T-helper 1 cell treated with Interleukin-12 subunit alpha and Interleukin-12 subunit beta and Interleukin-4 antibody, amounts not matched to agents 30 μg/mL and 1 μg/mL, for 36 hours (primary cell): ENCODE measurements around the gene SEMG2.

Experiments
- H3K27ac Mint-ChIP-seq: one replicate; pipeline ENCODE4 v1.8.0; 2021; ENCODE audit warnings: mild to moderate bottlenecking, mixed read lengths
- H3K27me3 Mint-ChIP-seq: one replicate; pipeline ENCODE4 v1.8.0; 2021; ENCODE audit warnings: low read depth, mixed read lengths
- H3K36me3 Mint-ChIP-seq: one replicate; pipeline ENCODE4 v1.8.0; 2021; ENCODE audit warnings: low read depth, mixed read lengths
- H3K4me1 Mint-ChIP-seq: one replicate; pipeline ENCODE4 v1.8.0; 2021; ENCODE audit warnings: low read depth, mixed read lengths
- H3K4me3 Mint-ChIP-seq: one replicate; pipeline ENCODE4 v1.8.0; 2021; ENCODE audit warnings: mild to moderate bottlenecking, moderate library complexity, mixed read lengths
- H3K9me3 Mint-ChIP-seq: one replicate; pipeline ENCODE4 v1.8.0; 2021; ENCODE audit warnings: mixed read lengths

SEMG2 gene

GRCh38 chr20:45211569-45212474 is 9.4 kb upstream of the SEMG2 start:
- Mint-ChIP-seq H3K36me3 (no peaks in the 10 kb centered on the region), H3K27ac (no peak overlapping the region)

GRCh38 chr20:45212836-45213235 is 8.3 kb upstream of the SEMG2 start:
- H3K27me3 Mint-ChIP-seq, result peaks cover 18% of the 10 kb centered on the region
- no peaks in the 10 kb centered on the region for H3K9me3 Mint-ChIP-seq
- no peak overlapping the region for H3K27ac Mint-ChIP-seq

More at GRCh38 chr20:45211569-45212474, 9.4 kb upstream of the SEMG2 start:
- no peaks in the 10 kb centered on the region for H3K4me1 Mint-ChIP-seq
- peaks cover 20% of the 10 kb centered on the region for H3K27me3 Mint-ChIP-seq
- no peaks in the 10 kb centered on the region for H3K9me3 Mint-ChIP-seq
- no peak overlapping the region for H3K4me3 Mint-ChIP-seq

GRCh38 chr20:45218124-45218523 is 3.0 kb upstream of the SEMG2 start:
- H3K27me3 Mint-ChIP-seq, result peaks cover 33% of the 10 kb centered on the region
- H3K36me3 Mint-ChIP-seq, result no peaks in the 10 kb centered on the region
- no peaks in the 10 kb centered on the region for H3K4me1 Mint-ChIP-seq
- H3K4me3 Mint-ChIP-seq, result no peak overlapping the region
- H3K27ac Mint-ChIP-seq, result no peak overlapping the region
- H3K9me3 Mint-ChIP-seq, result no peaks in the 10 kb centered on the region

More at GRCh38 chr20:45212836-45213235, 8.3 kb upstream of the SEMG2 start:
- H3K4me1 Mint-ChIP-seq, result no peaks in the 10 kb centered on the region
- no peak overlapping the region for H3K4me3 Mint-ChIP-seq
- no peaks in the 10 kb centered on the region for H3K36me3 Mint-ChIP-seq

DNA sequence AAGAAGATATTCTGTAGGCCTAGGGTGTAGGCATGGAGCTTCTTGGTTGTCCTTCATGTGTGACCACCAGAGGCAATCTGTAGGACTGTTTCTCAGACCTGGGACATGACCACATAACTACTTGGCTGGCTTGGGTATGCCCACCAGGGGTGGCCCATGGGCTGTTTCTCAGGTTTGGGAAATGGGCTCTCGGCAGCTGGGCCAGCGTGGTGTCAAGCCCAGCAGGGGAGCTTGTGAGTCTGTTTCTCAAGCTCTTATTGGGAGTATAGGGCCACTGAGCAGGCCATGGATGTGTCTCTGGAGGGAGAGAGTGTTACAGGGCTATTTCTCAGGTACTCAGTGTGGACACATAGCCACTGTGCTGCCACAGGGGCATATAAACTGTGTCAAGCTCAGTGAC is 2.5 kb upstream of the SEMG2 start:
- H3K36me3 Mint-ChIP-seq, result no peaks in the 10 kb centered on the region
- no peaks in the 10 kb centered on the region for H3K9me3 Mint-ChIP-seq
- H3K4me3 Mint-ChIP-seq, result no peak overlapping the region
- H3K27me3 Mint-ChIP-seq, result peaks cover 34% of the 10 kb centered on the region
- H3K27ac Mint-ChIP-seq, result no peak overlapping the region
- H3K4me1 Mint-ChIP-seq, result no peaks in the 10 kb centered on the region

GRCh38 chr20:45223136-45223535 is 2.0 kb downstream of the SEMG2 start:
- H3K36me3 Mint-ChIP-seq, result no peaks in the 10 kb centered on the region
- no peaks in the 10 kb centered on the region for H3K9me3 Mint-ChIP-seq
- H3K27ac Mint-ChIP-seq, result no peak overlapping the region
- H3K4me3 Mint-ChIP-seq, result no peak overlapping the region
- no peaks in the 10 kb centered on the region for H3K4me1 Mint-ChIP-seq
- peaks cover 52% of the 10 kb centered on the region for H3K27me3 Mint-ChIP-seq

DNA sequence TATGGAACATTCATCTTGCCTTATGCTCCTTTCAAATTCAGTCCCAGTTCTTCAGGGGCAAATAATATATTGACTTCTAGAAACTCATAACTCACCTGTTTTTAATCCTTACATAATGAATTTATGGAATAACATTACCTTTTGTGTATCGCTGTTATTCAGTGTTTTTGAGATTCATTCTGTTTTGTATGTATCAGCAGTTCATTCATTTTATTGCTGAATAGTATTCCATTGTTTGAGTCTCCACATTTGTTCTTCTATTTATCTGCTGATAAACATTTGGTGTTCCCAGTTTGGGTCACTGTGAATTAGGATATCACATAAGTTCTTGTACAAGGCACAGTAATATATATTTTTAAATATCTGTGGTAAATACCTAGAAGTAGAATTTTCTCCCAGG is 5.1 kb downstream of the SEMG2 start:
- Mint-ChIP-seq H3K27me3 (peaks cover 48% of the 10 kb centered on the region), H3K27ac (no peak overlapping the region), H3K36me3 (no peaks in the 10 kb centered on the region), H3K4me3 (no peak overlapping the region), H3K9me3 (no peaks in the 10 kb centered on the region), H3K4me1 (no peaks in the 10 kb centered on the region)

GRCh38 chr20:45229264-45230056 is 8.3 kb downstream of the SEMG2 start:
- no peak overlapping the region for H3K27ac Mint-ChIP-seq

GRCh38 chr20:45230631-45231030 is 9.5 kb downstream of the SEMG2 start:
- Mint-ChIP-seq H3K27me3 (peaks cover 45% of the 10 kb centered on the region), H3K4me3 (no peak overlapping the region), H3K9me3 (peaks cover 9% of the 10 kb centered on the region), H3K36me3 (no peaks in the 10 kb centered on the region), H3K27ac (no peak overlapping the region), H3K4me1 (no peaks in the 10 kb centered on the region)

More at GRCh38 chr20:45229264-45230056, 8.3 kb downstream of the SEMG2 start:
- H3K4me3 Mint-ChIP-seq, result no peak overlapping the region
- H3K9me3 Mint-ChIP-seq, result peaks cover 5% of the 10 kb centered on the region
- peaks cover 52% of the 10 kb centered on the region for H3K27me3 Mint-ChIP-seq
- H3K4me1 Mint-ChIP-seq, result no peaks in the 10 kb centered on the region
- no peaks in the 10 kb centered on the region for H3K36me3 Mint-ChIP-seq

DNA sequence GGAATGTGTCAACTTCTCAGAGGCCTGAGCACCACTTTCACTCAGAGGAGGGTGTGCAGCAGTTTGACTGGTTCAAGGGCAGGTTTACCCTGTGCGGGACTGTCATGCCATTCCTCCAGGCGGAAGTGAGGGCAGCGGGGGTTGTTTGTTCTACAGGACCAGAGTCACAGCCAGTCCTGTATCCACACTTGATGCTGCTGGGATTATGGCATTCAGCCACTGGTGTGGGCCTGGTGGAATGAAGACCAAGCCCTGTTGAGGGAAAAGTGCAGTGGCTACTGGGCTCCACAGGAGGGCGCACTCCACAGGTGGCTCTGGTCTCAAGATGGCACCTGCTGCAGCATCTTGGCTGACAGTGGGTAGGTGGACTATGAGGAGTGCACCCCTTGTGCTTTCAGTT is 14.8 kb downstream of the SEMG2 start:
- H3K9me3 Mint-ChIP-seq, result peaks cover 9% of the 10 kb centered on the region
- H3K27me3 Mint-ChIP-seq, result peaks cover 38% of the 10 kb centered on the region
- H3K4me3 Mint-ChIP-seq, result no peak overlapping the region
- H3K27ac Mint-ChIP-seq, result no peak overlapping the region
- H3K36me3 Mint-ChIP-seq, result no peaks in the 10 kb centered on the region
- H3K4me1 Mint-ChIP-seq, result no peaks in the 10 kb centered on the region

DNA sequence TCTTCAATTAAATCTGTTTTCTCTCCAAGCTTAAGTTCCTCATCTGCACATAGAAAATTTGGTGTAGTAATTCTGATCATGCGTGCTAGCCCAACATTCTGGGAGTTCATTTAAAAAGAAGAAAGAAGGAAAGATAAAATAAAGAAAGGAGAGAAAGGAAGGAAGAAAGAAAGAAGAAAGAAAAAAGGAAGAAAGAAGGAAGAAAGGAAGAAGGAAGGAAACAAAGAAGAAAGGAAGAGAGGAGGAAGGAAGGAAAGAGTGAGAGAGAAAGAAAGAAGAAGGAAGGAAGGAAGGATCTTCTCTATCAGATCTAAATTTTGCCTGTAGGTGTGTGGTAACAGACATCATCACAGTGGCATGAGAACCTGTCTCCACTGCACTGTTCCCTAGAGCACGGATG is 17.0 kb downstream of the SEMG2 start:
- Mint-ChIP-seq H3K36me3 (no peaks in the 10 kb centered on the region), H3K4me3 (no peak overlapping the region)

DNA sequence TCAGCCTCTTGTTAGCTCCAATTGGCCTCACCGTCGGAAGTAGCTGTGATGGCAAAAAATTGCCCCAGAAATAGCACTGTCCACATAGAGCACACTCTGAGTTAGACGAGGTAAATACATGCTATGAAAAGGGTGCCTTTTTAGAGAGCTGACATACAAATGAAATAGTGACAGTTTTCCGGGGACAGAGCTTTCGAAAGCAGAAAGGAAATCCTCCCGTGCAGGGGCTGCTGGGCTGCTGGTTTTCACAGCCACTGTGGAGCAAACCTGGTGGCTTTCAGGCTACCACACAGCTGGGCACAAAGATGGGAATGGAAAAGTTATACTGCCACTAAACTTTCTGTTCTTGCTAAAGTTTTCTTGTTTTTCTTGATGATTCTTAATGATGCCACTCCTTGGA is 24.9 kb downstream of the SEMG2 start:
- no peak overlapping the region for H3K27ac Mint-ChIP-seq
- no peaks in the 10 kb centered on the region for H3K4me1 Mint-ChIP-seq
- no peaks in the 10 kb centered on the region for H3K9me3 Mint-ChIP-seq
- no peak overlapping the region for H3K4me3 Mint-ChIP-seq
- H3K27me3 Mint-ChIP-seq, result peaks cover 75% of the 10 kb centered on the region
- H3K36me3 Mint-ChIP-seq, result no peaks in the 10 kb centered on the region

More for the DNA sequence above, 17.0 kb downstream of the SEMG2 start:
- H3K9me3 Mint-ChIP-seq, result peaks cover 9% of the 10 kb centered on the region
- H3K4me1 Mint-ChIP-seq, result no peaks in the 10 kb centered on the region
- peaks cover 45% of the 10 kb centered on the region for H3K27me3 Mint-ChIP-seq
- no peak overlapping the region for H3K27ac Mint-ChIP-seq

DNA sequence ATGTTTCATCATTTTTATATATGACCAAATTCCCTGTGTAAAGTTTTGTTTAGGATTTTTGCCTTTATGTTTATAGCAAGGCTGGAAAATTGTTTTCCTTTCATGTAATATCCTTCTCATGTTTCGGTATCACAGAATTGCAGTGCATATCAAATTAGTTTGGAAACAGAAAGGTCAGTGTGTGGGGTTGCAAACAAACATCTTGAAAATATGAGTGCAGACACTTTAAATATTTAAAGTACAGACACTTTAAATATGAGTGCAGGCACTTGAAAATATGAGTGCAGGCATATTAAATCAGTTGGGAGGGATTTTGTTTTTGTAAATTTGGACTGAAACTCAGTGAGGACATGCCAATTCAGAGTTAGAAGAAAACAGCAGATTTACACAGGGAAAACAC is 26.7 kb downstream of the SEMG2 start:
- no peaks in the 10 kb centered on the region for H3K9me3 Mint-ChIP-seq
- H3K4me3 Mint-ChIP-seq, result no peak overlapping the region
- H3K27me3 Mint-ChIP-seq, result peaks cover 65% of the 10 kb centered on the region
- H3K36me3 Mint-ChIP-seq, result no peaks in the 10 kb centered on the region
- no peak overlapping the region for H3K27ac Mint-ChIP-seq
- peaks cover 3% of the 10 kb centered on the region for H3K4me1 Mint-ChIP-seq

DNA sequence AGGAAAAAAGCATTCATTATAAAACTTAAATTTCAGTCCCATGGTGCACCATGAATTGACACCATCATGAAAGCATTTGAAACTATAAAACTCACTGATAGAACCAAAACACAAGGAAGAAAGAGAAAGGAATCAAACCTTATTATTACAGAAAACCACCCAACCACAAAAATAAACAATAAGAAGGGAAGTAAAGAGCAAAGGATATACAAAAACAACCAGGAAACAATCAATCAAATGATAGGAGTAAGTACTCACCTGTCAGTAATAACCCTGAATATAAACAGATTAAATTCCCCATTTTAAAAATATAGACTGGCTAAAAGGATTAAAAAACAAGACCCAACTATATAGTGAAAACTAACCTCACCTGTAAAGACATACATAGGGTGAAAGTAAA is 27.4 kb downstream of the SEMG2 start:
- no peak overlapping the region for H3K4me3 Mint-ChIP-seq
- H3K27me3 Mint-ChIP-seq, result peaks cover 60% of the 10 kb centered on the region
- H3K4me1 Mint-ChIP-seq, result peaks cover 3% of the 10 kb centered on the region
- no peak overlapping the region for H3K27ac Mint-ChIP-seq
- H3K36me3 Mint-ChIP-seq, result no peaks in the 10 kb centered on the region
- no peaks in the 10 kb centered on the region for H3K9me3 Mint-ChIP-seq

DNA sequence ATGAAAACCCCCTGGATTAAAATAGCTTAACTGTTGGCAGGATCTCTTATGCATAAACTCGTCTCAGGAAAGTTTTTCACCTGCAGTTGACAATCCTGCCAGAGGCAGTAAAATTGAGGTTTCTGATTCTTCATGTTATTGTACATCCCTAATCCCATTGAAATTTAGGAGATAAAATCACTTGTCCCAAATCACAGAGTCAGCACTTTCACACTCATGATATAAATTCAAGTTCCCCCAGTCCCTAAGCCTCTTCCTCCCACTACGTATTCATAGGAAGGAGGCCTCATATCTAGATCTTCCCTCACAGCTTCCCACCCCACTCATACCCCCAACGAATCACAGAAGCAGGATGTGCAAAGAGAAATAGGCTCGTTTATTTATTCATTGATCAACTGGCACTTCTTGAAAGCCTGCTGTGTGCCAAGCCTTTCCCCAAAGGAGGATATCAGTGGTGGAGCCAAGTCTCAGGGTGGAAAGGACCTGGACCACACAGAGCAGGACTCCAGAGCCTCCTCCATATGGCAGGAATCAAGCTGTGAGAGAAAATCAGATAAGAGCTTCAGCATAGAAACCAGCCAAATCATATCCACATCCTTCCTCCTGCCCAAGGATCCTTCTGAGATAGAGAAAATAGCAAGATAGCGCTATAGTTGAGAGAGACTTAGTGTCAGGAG is 30.8 kb downstream of the SEMG2 start:
- Mint-ChIP-seq H3K9me3 (no peaks in the 10 kb centered on the region), H3K4me1 (peaks cover 12% of the 10 kb centered on the region), H3K27me3 (peaks cover 38% of the 10 kb centered on the region), H3K27ac (no peak overlapping the region), H3K36me3 (no peaks in the 10 kb centered on the region), H3K4me3 (no peak overlapping the region)
